ENCODE data around the gene USP24.
"Not testable (repeated sequence)": the region's sequence is repeated elsewhere in the genome, so short reads cannot be mapped to it uniquely, and the experiment has no call there.

The USP24 gene

DNA sequence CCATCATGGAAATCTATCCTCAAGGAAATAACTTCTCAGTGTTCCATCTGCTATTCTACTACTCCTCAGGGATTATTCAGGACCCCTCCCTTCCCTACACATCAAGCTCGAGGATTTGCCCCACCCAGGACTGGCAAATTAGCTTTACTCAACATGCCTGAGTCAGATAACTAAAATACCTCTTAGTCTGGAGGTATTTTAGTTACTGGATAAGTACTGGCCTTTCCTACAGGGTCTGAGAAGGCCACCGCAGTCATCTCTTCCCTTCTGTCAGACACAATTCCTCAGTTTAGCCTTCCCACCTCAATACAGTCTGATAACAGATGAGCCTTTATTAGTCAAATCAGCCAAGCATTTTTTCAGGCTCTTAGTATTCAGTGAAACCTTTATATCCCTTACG, 188.5 kb downstream of the USP24 start:
- not testable (repeated sequence) for DNase-seq

DNA sequence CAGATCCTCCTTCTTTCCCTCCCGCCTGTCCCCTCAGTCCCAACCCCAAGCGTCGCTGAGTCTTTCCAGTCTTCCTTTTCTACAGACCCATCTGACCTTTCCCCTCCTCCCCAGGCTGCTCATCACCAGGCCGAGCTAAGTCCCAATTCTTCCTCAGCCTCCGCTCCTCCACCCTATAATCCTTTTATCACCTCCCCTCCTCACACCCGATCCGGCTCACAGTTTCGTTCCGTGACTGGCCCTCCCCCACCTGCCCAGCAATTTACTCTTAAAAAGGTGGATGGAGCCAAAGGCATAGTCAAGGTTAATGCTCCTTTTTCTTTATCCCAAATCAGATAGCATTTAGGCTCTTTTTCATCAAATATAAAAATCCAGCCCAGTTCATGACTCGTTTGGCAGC, 191.0 kb downstream of the USP24 start:
- DNase-seq = not testable (repeated sequence)

DNA sequence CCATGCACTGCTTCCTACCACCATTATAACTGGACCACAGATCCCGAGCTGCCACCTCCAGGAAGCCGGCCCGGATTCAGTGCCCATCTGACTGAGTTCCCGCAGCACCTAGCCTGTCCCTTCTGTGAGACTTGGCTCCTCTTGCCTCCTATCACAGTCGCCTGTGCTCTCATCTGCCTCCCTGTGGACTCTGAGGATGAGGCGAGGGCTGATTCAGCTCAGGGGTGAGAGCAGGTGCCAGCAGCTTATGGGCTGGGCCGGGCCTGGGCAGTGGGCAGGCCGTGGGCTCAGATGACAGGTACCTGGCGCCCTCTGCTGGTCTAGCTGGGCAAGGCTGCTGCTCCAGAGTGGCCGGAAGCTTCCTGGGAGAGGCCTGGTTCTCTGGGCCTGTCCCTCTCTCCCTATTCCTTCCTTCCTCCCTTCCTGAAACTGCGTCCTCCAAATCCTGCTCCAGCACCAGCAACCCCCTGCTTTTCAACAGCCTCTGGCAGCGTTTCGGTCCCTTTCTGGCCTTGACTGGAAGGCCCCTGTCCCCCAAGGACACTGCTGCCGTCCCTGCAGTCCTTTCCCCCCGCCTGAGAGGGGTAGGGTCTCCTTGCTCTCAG, 193.1 kb downstream of the USP24 start:
- DNase-seq = peak; percentile 87

DNA sequence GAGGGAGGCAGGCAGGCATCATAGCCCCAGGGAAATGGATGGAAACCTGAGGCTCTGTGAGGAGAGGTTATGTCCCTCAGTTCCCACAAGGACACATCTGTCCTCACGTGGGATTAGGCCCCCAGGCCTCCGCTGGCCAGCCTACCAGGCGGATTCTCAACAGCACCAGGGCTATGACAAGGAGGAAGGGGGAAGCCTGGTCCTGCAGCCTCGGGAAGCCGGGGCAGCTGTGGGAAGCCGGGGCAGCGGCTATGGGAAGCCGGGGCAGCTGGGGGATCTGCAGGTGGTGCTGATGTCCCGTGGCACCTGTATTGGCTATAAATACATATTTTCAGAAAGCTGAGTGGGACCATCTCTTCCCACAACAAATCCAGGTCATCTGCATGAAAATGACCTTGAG, 196.8 kb downstream of the USP24 start:
- DNase-seq = no peak

Data from hematopoietic multipotent progenitor cell treated with erythropoietin and hydrocortisone succinate and interleukin-3 and kit ligand, for 6 days (in vitro differentiated cells).